HepG2 (cell line): ENCODE results near the gene FAM3B. TPM values are rescaled to one million over a fixed set of nuclear protein-coding genes. Genes with fewer than 3 reads are reported as not detected.

Experiments
- ATAC-seq: fragments of 200-7000 bp; cut with Tn5 transposase; 3 replicates; pipeline ENCODE4 v1.9.1; 2020; ENCODE audit warnings: mild to moderate bottlenecking, moderate library complexity
- BruUV-seq: library from RNA; stranded (reverse); fragments of 400-500 nt; replicated peaks from 2 replicates; lab custom pipeline; 2021; lab: Mats Ljungman, UMichigan
- CTCF ChIA-PET: fragments of 300-600 bp; formaldehyde crosslinking; extraction: SDS; loops from one replicate; lab custom pipeline; 2021; ENCODE audit warnings: low total read pairs, inconsistent platforms, low intra/inter-chr PET ratio; lab: Yijun Ruan, JAX
- POLR2A ChIA-PET: fragments of 350-600 bp; sonication (Branson Sonifier 250); formaldehyde crosslinking; loops from one replicate; lab custom pipeline; 2020; ENCODE audit warnings: antibody characterized with exemption, inconsistent platforms; lab: Yijun Ruan, JAX
- DNase-seq: peaks from one replicate; pipeline ENCODE4 v3.0.0-alpha.2; 2015; ENCODE audit warnings: low spot score
- FAIRE-seq: peaks from 3 replicates; lab custom pipeline; 2011; peaks lifted over from hg19 to GRCh38; lab: Jason Lieb, UNC
- H2AFZ ChIP-seq: one replicate; pipeline ENCODE4 v1.6.1; 2011; ENCODE audit warnings: low read length, inconsistent platforms
- H3K27ac ChIP-seq: fragments of 300-600 bp; 3 replicates; pipeline ENCODE4 v1.8.0; 2011; ENCODE audit warnings: mixed run types, mild to moderate bottlenecking, mixed read lengths, low read length, inconsistent platforms; ENCODE audit not compliant: insufficient read depth; ENCODE audit errors: extremely low read length
- H3K27me3 ChIP-seq, 2 experiments: fragments of 200-600 bp in 1 of 2; 2 replicates in 1 of 2; 3 replicates in 1 of 2; pipeline versions ENCODE4 v1.6.0 to v1.8.0; 2011; ENCODE audit warnings: low read length in 2 of 2, mild to moderate bottlenecking in 2 of 2, moderate library complexity in 2 of 2, inconsistent platforms in 1 of 2; ENCODE audit not compliant: insufficient read depth in 2 of 2, control insufficient read depth in 1 of 2
- H3K36me3 ChIP-seq, 2 experiments: fragments of 200-600 bp in 1 of 2; replicated peaks in 1 of 2; 2 replicates in 1 of 2; 3 replicates in 1 of 2; pipeline versions ENCODE4 v1.5.1 to v1.8.0; 2011; ENCODE audit warnings: low read length in 2 of 2, inconsistent platforms in 1 of 2; ENCODE audit not compliant: insufficient read depth in 2 of 2, control insufficient read depth in 1 of 2
- H3K4me1 ChIP-seq: 2 replicates; pipeline ENCODE4 v1.5.1; 2012; ENCODE audit warnings: low read length, inconsistent platforms; ENCODE audit not compliant: insufficient read depth
- H3K4me2 ChIP-seq: 2 replicates; pipeline ENCODE4 v1.6.0; 2011; ENCODE audit warnings: low read depth, low read length, inconsistent platforms
- H3K4me3 ChIP-seq, 3 experiments: fragments of 200-600 bp in 1 of 3; sonication (generic), shearing (Covaris generic) in 1 of 3; replicated peaks in 1 of 3; 2 replicates each; pipeline ENCODE4 v1.5.1; 2011 to 2016; ENCODE audit warnings: low read length in 3 of 3, inconsistent platforms in 2 of 3, low read depth in 2 of 3, mild to moderate bottlenecking in 2 of 3, control low read depth in 1 of 3, mixed read lengths in 1 of 3; ENCODE audit not compliant: insufficient read depth in 1 of 3
- H3K79me2 ChIP-seq: one replicate; pipeline ENCODE4 v1.6.1; 2011; ENCODE audit warnings: low read length, inconsistent platforms; ENCODE audit not compliant: insufficient read depth
- H3K9ac ChIP-seq: 2 replicates; pipeline ENCODE4 v1.6.0; 2011; ENCODE audit warnings: mild to moderate bottlenecking, low read depth, low read length, inconsistent platforms; ENCODE audit not compliant: insufficient read depth
- H3K9me3 ChIP-seq: 2 replicates; pipeline ENCODE4 v1.5.1; 2012; ENCODE audit warnings: mild to moderate bottlenecking, low read length
- H4K20me1 ChIP-seq: 2 replicates; pipeline ENCODE4 v1.6.0; 2011; ENCODE audit warnings: inconsistent platforms, mild to moderate bottlenecking, low read length, moderate library complexity; ENCODE audit not compliant: insufficient read depth
- CREM ChIP-seq, 2 experiments: sonication (generic) in 1 of 2; formaldehyde crosslinking in 1 of 2; IDR thresholded peaks; 2 replicates each; pipeline versions ENCODE4 v1.4.0 to v1.6.1; 2016 to 2020; ENCODE audit warnings: antibody characterized with exemption in 1 of 2, mild to moderate bottlenecking in 1 of 2, missing genetic modification reagents in 1 of 2
- E2F2 ChIP-seq: sonication (generic); formaldehyde crosslinking; IDR thresholded peaks from 2 replicates; pipeline ENCODE4 v1.4.0; 2020; ENCODE audit warnings: missing genetic modification reagents, borderline replicate concordance
- PLRG1 ChIP-seq: fragments of 450-650 bp; conservative IDR thresholded peaks from 2 replicates; pipeline ENCODE4 v1.6.1; 2016
- SIX4 ChIP-seq: sonication (generic); formaldehyde crosslinking; IDR thresholded peaks from 2 replicates; pipeline ENCODE4 v1.4.0; 2020; ENCODE audit warnings: missing genetic modification reagents
- SKI ChIP-seq: fragments of 450-650 bp; IDR thresholded peaks from one replicate; pipeline ENCODE4 v1.6.1; 2018; ENCODE audit warnings: mild to moderate bottlenecking; ENCODE audit not compliant: partially characterized antibody
- ZBTB20 ChIP-seq: sonication (generic); formaldehyde crosslinking; IDR thresholded peaks from 2 replicates; pipeline ENCODE4 v1.8.1; 2023; ENCODE audit warnings: missing genetic modification reagents, low read depth, mild to moderate bottlenecking, borderline replicate concordance
- ZNF331 ChIP-seq: sonication (generic); formaldehyde crosslinking; IDR thresholded peaks from 2 replicates; pipeline ENCODE4 v1.4.0; 2020; ENCODE audit warnings: missing genetic modification reagents
- ZNF484 ChIP-seq: sonication (generic); formaldehyde crosslinking; IDR thresholded peaks from 2 replicates; pipeline ENCODE4 v1.5.1; 2020; ENCODE audit warnings: mild to moderate bottlenecking, low read depth, missing genetic modification reagents, borderline replicate concordance
- ZNF841 ChIP-seq: sonication (generic); formaldehyde crosslinking; IDR thresholded peaks from 2 replicates; pipeline ENCODE4 v1.8.1; 2023; ENCODE audit warnings: missing genetic modification reagents, borderline replicate concordance
- WGBS: methylation state at CpG from one replicate; pipeline ENCODE4 v1.1.6; 2017; ENCODE audit warnings: low lambda C conversion rate; 5-methylcytosine and 5-hydroxymethylcytosine counted together
- in situ Hi-C: cut with HindIII; loops from 2 replicates; pipeline ENCODE4 v1.10.0; 2017; ENCODE audit warnings: low pct_unique_long_range_greater_than_20kb; ENCODE audit not compliant: extremely low pct_ligation_motif_present
- intact Hi-C: fragments of 100-400 bp; cut with micrococcal nuclease; formaldehyde crosslinking; loops from one replicate; pipeline ENCODE4 v1.10.0; 2022; ENCODE audit not compliant: unreplicated experiment
- polyA plus RNA-seq, 8 experiments: library from polyadenylated mRNA; depleted of rRNA in 3 of 8; stranded (reverse) in 7 of 8; unstranded in 1 of 8; fragments of >200 nt; fragmentation: Illumina TruSeq in 4 of 8; extraction: Trizol in 4 of 8; gene quantifications; 2 replicates each; pipeline versions ENCODE4 v1.2.1 to v1.2.3, GENCODE V29; 2011 to 2016; ENCODE audit warnings: low read depth in 4 of 8, missing spikeins in 1 of 8, mixed read lengths in 1 of 8; ENCODE audit not compliant: insufficient read depth in 1 of 8
- total RNA-seq, 5 experiments: library from RNA; depleted of rRNA; stranded (reverse); fragments of >200 nt; fragmentation: Illumina TruSeq; extraction: Trizol; gene quantifications; 2 replicates each; pipeline ENCODE4 v1.2.3, GENCODE V29; 2016; ENCODE audit warnings: low read depth in 1 of 5
- TF ChIP-seq, protein P1 (sequence below): sonication (generic); formaldehyde crosslinking; IDR thresholded peaks from 2 replicates; pipeline ENCODE4 v1.8.0; 2022; ENCODE audit warnings: missing genetic modification reagents, mild to moderate bottlenecking, borderline replicate concordance
- TF ChIP-seq, protein P2 (sequence below): sonication (generic); formaldehyde crosslinking; conservative IDR thresholded peaks from 2 replicates; pipeline ENCODE4 v1.8.1; 2023; ENCODE audit warnings: missing genetic modification reagents
- TF ChIP-seq, protein P3 (sequence below): sonication (generic); formaldehyde crosslinking; IDR thresholded peaks from 2 replicates; pipeline ENCODE4 v1.5.1; 2020; ENCODE audit warnings: missing genetic modification reagents, mild to moderate bottlenecking, borderline replicate concordance
- TF ChIP-seq, protein P4 (sequence below): sonication (generic); formaldehyde crosslinking; IDR thresholded peaks from 2 replicates; pipeline ENCODE4 v1.4.0; 2020; ENCODE audit warnings: mild to moderate bottlenecking, missing genetic modification reagents

FAM3B gene
- total and polyA plus RNA-seq, 2 of the 13 experiments (the other 11 are each of a cell fraction or from before 2014, with no cell fraction given) = 46.5 to 62.0 TPM

- no peak for DNase-seq
- intact Hi-C loops (no loop called here), in situ Hi-C loops (no loop called here)
- POLR2A ChIA-PET = no interaction called here
- Histone ChIP-seq H2AFZ (no peak overlapping the region), H3K27me3 (no peaks in the 10 kb centered on the region), H3K27ac (no peak overlapping the region), H3K4me3 (no peak overlapping the region), H4K20me1 (no peaks in the 10 kb centered on the region), H3K9ac (no peak overlapping the region), H3K36me3 (peaks cover 4 to 5% of the 10 kb centered on the region in 2 experiments; a peak in 2 of 5 replicates), H3K4me1 (no peaks in the 10 kb centered on the region), H3K79me2 (no peaks in the 10 kb centered on the region), H3K9me3 (no peaks in the 10 kb centered on the region), H3K4me2 (no peak overlapping the region)
- BruUV-seq = no TSS peak
- FAIRE-seq = no peak
- CTCF ChIA-PET = no interaction called here
- 91% methylated on average over 8 of the region's 8 CpGs for WGBS
- no peak for ATAC-seq
- TF ChIP-seq SKI = no peak
- no peak for TF ChIP-seq ZNF331 (CRISPR knock-in tag)
- no peak for TF ChIP-seq CREM (IDR thresholded peaks at IDR 0.05)
- no peak for TF ChIP-seq CREM (CRISPR knock-in tag; IDR thresholded peaks at IDR 0.05)
- TF ChIP-seq PLRG1 = no peak
- no peak for TF ChIP-seq E2F2 (CRISPR knock-in tag)
- no peak for TF ChIP-seq ZNF841 (CRISPR knock-in tag)
- TF ChIP-seq SIX4 (CRISPR knock-in tag) = no peak
- TF ChIP-seq, protein P1, sequence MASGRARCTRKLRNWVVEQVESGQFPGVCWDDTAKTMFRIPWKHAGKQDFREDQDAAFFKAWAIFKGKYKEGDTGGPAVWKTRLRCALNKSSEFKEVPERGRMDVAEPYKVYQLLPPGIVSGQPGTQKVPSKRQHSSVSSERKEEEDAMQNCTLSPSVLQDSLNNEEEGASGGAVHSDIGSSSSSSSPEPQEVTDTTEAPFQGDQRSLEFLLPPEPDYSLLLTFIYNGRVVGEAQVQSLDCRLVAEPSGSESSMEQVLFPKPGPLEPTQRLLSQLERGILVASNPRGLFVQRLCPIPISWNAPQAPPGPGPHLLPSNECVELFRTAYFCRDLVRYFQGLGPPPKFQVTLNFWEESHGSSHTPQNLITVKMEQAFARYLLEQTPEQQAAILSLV = no peak
- TF ChIP-seq, protein P2, sequence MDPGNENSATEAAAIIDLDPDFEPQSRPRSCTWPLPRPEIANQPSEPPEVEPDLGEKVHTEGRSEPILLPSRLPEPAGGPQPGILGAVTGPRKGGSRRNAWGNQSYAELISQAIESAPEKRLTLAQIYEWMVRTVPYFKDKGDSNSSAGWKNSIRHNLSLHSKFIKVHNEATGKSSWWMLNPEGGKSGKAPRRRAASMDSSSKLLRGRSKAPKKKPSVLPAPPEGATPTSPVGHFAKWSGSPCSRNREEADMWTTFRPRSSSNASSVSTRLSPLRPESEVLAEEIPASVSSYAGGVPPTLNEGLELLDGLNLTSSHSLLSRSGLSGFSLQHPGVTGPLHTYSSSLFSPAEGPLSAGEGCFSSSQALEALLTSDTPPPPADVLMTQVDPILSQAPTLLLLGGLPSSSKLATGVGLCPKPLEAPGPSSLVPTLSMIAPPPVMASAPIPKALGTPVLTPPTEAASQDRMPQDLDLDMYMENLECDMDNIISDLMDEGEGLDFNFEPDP = no peak
- TF ChIP-seq, protein P3, sequence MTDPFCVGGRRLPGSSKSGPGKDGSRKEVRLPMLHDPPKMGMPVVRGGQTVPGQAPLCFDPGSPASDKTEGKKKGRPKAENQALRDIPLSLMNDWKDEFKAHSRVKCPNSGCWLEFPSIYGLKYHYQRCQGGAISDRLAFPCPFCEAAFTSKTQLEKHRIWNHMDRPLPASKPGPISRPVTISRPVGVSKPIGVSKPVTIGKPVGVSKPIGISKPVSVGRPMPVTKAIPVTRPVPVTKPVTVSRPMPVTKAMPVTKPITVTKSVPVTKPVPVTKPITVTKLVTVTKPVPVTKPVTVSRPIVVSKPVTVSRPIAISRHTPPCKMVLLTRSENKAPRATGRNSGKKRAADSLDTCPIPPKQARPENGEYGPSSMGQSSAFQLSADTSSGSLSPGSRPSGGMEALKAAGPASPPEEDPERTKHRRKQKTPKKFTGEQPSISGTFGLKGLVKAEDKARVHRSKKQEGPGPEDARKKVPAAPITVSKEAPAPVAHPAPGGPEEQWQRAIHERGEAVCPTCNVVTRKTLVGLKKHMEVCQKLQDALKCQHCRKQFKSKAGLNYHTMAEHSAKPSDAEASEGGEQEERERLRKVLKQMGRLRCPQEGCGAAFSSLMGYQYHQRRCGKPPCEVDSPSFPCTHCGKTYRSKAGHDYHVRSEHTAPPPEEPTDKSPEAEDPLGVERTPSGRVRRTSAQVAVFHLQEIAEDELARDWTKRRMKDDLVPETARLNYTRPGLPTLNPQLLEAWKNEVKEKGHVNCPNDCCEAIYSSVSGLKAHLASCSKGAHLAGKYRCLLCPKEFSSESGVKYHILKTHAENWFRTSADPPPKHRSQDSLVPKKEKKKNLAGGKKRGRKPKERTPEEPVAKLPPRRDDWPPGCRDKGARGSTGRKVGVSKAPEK (CRISPR knock-in tag) = no peak
- TF ChIP-seq, protein P4, sequence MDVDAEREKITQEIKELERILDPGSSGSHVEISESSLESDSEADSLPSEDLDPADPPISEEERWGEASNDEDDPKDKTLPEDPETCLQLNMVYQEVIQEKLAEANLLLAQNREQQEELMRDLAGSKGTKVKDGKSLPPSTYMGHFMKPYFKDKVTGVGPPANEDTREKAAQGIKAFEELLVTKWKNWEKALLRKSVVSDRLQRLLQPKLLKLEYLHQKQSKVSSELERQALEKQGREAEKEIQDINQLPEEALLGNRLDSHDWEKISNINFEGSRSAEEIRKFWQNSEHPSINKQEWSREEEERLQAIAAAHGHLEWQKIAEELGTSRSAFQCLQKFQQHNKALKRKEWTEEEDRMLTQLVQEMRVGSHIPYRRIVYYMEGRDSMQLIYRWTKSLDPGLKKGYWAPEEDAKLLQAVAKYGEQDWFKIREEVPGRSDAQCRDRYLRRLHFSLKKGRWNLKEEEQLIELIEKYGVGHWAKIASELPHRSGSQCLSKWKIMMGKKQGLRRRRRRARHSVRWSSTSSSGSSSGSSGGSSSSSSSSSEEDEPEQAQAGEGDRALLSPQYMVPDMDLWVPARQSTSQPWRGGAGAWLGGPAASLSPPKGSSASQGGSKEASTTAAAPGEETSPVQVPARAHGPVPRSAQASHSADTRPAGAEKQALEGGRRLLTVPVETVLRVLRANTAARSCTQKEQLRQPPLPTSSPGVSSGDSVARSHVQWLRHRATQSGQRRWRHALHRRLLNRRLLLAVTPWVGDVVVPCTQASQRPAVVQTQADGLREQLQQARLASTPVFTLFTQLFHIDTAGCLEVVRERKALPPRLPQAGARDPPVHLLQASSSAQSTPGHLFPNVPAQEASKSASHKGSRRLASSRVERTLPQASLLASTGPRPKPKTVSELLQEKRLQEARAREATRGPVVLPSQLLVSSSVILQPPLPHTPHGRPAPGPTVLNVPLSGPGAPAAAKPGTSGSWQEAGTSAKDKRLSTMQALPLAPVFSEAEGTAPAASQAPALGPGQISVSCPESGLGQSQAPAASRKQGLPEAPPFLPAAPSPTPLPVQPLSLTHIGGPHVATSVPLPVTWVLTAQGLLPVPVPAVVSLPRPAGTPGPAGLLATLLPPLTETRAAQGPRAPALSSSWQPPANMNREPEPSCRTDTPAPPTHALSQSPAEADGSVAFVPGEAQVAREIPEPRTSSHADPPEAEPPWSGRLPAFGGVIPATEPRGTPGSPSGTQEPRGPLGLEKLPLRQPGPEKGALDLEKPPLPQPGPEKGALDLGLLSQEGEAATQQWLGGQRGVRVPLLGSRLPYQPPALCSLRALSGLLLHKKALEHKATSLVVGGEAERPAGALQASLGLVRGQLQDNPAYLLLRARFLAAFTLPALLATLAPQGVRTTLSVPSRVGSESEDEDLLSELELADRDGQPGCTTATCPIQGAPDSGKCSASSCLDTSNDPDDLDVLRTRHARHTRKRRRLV = no peak
- TF ChIP-seq ZBTB20 (CRISPR knock-in tag) = no peak
- no peak for TF ChIP-seq ZNF484 (CRISPR knock-in tag)
These were observed 71.2 kb downstream of the FAM3B start for GRCh38 chr21:41387824-41388223.
